ENCODE measurements around the gene DRAM2.

Gene DRAM2

DNA sequence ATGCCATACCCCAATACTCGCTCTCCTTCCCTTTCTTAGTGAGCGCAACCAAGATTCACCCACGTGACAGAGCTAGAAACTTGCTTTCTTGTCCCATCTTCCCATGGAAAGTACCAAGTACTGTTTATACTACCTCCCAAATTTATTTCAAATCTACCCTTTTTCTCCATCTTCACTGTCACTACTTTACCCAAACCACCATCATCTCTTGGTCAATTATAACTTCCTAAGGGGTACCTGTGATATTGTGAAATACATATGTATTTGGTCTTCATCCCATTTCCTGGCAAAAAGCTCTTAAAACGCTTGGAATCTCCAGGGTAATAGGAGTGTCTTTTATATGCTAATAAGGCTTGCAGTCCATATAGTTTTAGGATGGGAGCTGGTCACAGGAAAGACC lies 8.2 kb downstream of the DRAM2 start:
- no peak overlapping the region for H3K4me3 ChIP-seq (ENCODE audit: low read depth, low read length, poor library complexity, severe bottlenecking)
- no peaks in the 10 kb centered on the region for H3K27me3 ChIP-seq (ENCODE audit: insufficient read depth, low read length)
- H3K9ac ChIP-seq (ENCODE audit: low read length): no peak overlapping the region
- H3K4me2 ChIP-seq (ENCODE audit: low read length): no peak overlapping the region
- peak overlapping the region; percentile 70 for H3K27ac ChIP-seq (ENCODE audit: low read depth, low read length, poor library complexity, severe bottlenecking)
- H2AFZ ChIP-seq (ENCODE audit: low read length): no peak overlapping the region
- no peaks in the 10 kb centered on the region for H4K20me1 ChIP-seq (ENCODE audit: insufficient read depth, low read length)
- H3K79me2 ChIP-seq (ENCODE audit: insufficient read depth, low read length): peaks cover 8% of the 10 kb centered on the region
- H3K9me3 ChIP-seq (ENCODE audit: low read length): no peaks in the 10 kb centered on the region
- peaks cover 71% of the 10 kb centered on the region for H3K4me1 ChIP-seq (ENCODE audit: insufficient read depth, low read length, severe bottlenecking)
- H3K36me3 ChIP-seq (ENCODE audit: insufficient read depth, low read length): peaks cover 44% of the 10 kb centered on the region
- TF ChIP-seq, protein P1, sequence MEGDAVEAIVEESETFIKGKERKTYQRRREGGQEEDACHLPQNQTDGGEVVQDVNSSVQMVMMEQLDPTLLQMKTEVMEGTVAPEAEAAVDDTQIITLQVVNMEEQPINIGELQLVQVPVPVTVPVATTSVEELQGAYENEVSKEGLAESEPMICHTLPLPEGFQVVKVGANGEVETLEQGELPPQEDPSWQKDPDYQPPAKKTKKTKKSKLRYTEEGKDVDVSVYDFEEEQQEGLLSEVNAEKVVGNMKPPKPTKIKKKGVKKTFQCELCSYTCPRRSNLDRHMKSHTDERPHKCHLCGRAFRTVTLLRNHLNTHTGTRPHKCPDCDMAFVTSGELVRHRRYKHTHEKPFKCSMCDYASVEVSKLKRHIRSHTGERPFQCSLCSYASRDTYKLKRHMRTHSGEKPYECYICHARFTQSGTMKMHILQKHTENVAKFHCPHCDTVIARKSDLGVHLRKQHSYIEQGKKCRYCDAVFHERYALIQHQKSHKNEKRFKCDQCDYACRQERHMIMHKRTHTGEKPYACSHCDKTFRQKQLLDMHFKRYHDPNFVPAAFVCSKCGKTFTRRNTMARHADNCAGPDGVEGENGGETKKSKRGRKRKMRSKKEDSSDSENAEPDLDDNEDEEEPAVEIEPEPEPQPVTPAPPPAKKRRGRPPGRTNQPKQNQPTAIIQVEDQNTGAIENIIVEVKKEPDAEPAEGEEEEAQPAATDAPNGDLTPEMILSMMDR (IDR thresholded peaks at IDR 0.05; ENCODE audit: low read length): no peak
- TF ChIP-seq EZH2 (IDR thresholded peaks at IDR 0.05; ENCODE audit: borderline replicate concordance, low read length): no peak
- peaks cover 27% of the 10 kb centered on the region for H3F3A ChIP-seq (ENCODE audit: insufficient read depth, low read length)
- H3K9me2 ChIP-seq (ENCODE audit: low read depth, low read length): no peaks in the 10 kb centered on the region

DNA sequence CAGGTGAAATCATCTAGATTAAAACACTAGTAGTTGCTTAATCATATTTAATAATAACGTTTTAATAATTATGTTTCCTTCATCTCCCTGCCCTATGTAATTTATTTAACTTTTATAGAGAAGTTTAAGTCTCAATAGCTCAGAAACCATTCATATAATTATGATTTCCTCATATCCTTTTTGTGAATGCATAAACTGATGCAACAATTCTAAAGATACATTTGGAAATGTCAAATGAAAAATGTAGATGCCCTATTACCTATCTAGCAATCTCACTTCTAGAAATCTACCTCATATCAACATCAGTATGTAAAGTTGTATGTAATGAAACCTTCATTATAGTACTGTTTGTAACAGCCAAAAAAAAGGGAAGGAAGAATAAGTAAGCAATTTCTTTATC lies 10.5 kb downstream of the DRAM2 start:
- H3K4me3 ChIP-seq (ENCODE audit: low read depth, low read length, poor library complexity, severe bottlenecking): no peak overlapping the region
- H2AFZ ChIP-seq (ENCODE audit: low read length): no peak overlapping the region
- peaks cover 49% of the 10 kb centered on the region for H3K36me3 ChIP-seq (ENCODE audit: insufficient read depth, low read length)
- H3K27me3 ChIP-seq (ENCODE audit: insufficient read depth, low read length): no peaks in the 10 kb centered on the region
- peak overlapping the region; percentile 97 for H3K27ac ChIP-seq (ENCODE audit: low read depth, low read length, poor library complexity, severe bottlenecking)
- H3F3A ChIP-seq (ENCODE audit: insufficient read depth, low read length): peaks cover 27% of the 10 kb centered on the region
- H3K9me2 ChIP-seq (ENCODE audit: low read depth, low read length): no peaks in the 10 kb centered on the region
- peak overlapping the region; percentile 63 for H3K4me2 ChIP-seq (ENCODE audit: low read length)
- H3K79me2 ChIP-seq (ENCODE audit: insufficient read depth, low read length): peaks cover 10% of the 10 kb centered on the region
- peak overlapping the region; percentile 53 for H3K9ac ChIP-seq (ENCODE audit: low read length)
- peaks cover 70% of the 10 kb centered on the region for H3K4me1 ChIP-seq (ENCODE audit: insufficient read depth, low read length, severe bottlenecking)
- TF ChIP-seq, protein P1 (IDR thresholded peaks at IDR 0.05; ENCODE audit: low read length): no peak
- no peak for TF ChIP-seq EZH2 (IDR thresholded peaks at IDR 0.05; ENCODE audit: borderline replicate concordance, low read length)
- H3K9me3 ChIP-seq (ENCODE audit: low read length): no peaks in the 10 kb centered on the region
- H4K20me1 ChIP-seq (ENCODE audit: insufficient read depth, low read length): no peaks in the 10 kb centered on the region

DNA sequence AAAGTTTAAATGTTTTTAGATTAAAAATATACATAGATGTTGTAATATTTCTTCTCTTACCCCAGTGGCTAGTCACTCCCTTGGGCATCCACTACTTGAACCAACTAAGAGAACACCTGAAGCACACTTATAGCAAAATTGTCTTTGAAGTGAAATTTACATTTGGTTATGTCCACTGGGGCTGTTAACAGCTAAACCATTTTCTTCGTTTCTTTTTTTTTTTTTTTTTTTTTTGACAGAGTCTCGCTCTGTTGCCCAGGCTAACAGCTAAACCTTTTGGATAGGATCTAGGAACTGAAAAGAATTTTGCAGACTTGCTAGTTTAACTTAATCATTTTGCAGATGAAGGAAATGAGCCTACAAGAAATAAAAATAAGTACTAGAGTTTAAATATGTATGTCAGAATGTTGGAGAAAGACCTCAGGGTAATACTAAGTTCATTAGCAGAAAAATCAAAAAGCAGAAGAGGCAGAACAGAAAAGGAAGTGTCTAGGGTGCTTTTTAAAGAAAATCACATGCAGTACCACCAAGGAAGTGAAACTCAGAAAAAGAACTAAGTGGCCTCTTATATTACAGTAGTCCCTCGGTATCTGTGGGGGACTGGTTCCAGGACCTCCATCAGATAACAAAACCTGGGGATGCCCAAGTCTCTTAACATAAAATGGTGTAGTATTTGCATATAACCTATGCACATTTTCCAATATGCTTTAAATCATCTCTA lies 11.8 kb downstream of the DRAM2 start:
- Histone ChIP-seq H3F3A (ENCODE audit: insufficient read depth, low read length) (peaks cover 27% of the 10 kb centered on the region), H3K9ac (ENCODE audit: low read length) (peak overlapping the region; percentile 53), H3K4me2 (ENCODE audit: low read length) (peak overlapping the region; percentile 63), H3K9me3 (ENCODE audit: low read length) (no peaks in the 10 kb centered on the region), H3K79me2 (ENCODE audit: insufficient read depth, low read length) (peaks cover 10% of the 10 kb centered on the region), H3K27me3 (ENCODE audit: insufficient read depth, low read length) (no peaks in the 10 kb centered on the region), H4K20me1 (ENCODE audit: insufficient read depth, low read length) (no peaks in the 10 kb centered on the region), H3K4me1 (ENCODE audit: insufficient read depth, low read length, severe bottlenecking) (peaks cover 69% of the 10 kb centered on the region), H2AFZ (ENCODE audit: low read length) (no peak overlapping the region), H3K4me3 (ENCODE audit: low read depth, low read length, poor library complexity, severe bottlenecking) (peak overlapping the region; percentile 53), H3K36me3 (ENCODE audit: insufficient read depth, low read length) (peaks cover 62% of the 10 kb centered on the region), H3K27ac (ENCODE audit: low read depth, low read length, poor library complexity, severe bottlenecking) (peak overlapping the region; percentile 97), H3K9me2 (ENCODE audit: low read depth, low read length) (no peaks in the 10 kb centered on the region)
- TF ChIP-seq, protein P1 (IDR thresholded peaks at IDR 0.05; ENCODE audit: low read length): no peak
- no peak for TF ChIP-seq EZH2 (IDR thresholded peaks at IDR 0.05; ENCODE audit: borderline replicate concordance, low read length)

All from OCI-LY1 (cell line).